Skin epidermis (tissue), 12 donors: ENCODE measurements around the gene PTGFRN.

Experiments
- H3K27ac ChIP-seq, 21 experiments: fragments of 200-600 bp; sonication (generic) in 11 of 21; one replicate each; pipeline ENCODE4 v1.5.0; 2020; ENCODE audit warnings: mild to moderate bottlenecking in 3 of 21, inconsistent platforms in 2 of 21, moderate library complexity in 2 of 21
- H3K4me3 ChIP-seq, 7 experiments: fragments of 200-600 bp; sonication (generic) in 2 of 7; one replicate each; pipeline ENCODE4 v1.5.0; 2020; ENCODE audit warnings: inconsistent platforms in 2 of 7, mild to moderate bottlenecking in 2 of 7, moderate library complexity in 1 of 7

Gene PTGFRN

GRCh38 chr1:117038236-117038635 lies 128.5 kb downstream of the PTGFRN start:
- no peak overlapping the region for H3K27ac ChIP-seq

More at GRCh38 chr1:117038236-117038635, 128.5 kb downstream of the PTGFRN start:
- H3K4me3 ChIP-seq, result no peak overlapping the region
